K562 (cell line): ENCODE results near the gene WDR54. TPM values are rescaled to one million over a fixed set of nuclear protein-coding genes. Genes with fewer than 3 reads are reported as not detected.
A peak's percentile ranks its signal among the peaks of the same experiment; 100 is the strongest.

Source experiments
- ESRRB ChIP-seq: fragments of 250-450 bp; sonication (Bioruptor Pico); IDR thresholded peaks from 2 replicates; pipeline ENCODE4 v1.5.0; 2020; ENCODE audit warnings: mild to moderate bottlenecking, moderate library complexity, borderline replicate concordance
- HDAC1 ChIP-seq, 2 experiments: fragments of 450-650 bp; IDR thresholded peaks; 2 replicates each; pipeline ENCODE4 v1.6.1; 2016 to 2017; ENCODE audit warnings: inconsistent platforms in 1 of 2, mild to moderate bottlenecking in 1 of 2, moderate library complexity in 1 of 2
- MTF1 ChIP-seq: fragments of 250-450 bp; sonication (Bioruptor Pico); IDR thresholded peaks from 2 replicates; pipeline ENCODE4 v1.9.0; 2021; ENCODE audit warnings: moderate library complexity, mild to moderate bottlenecking, inconsistent platforms, borderline replicate concordance
- RAD51 ChIP-seq: fragments of 450-650 bp; IDR thresholded peaks from 2 replicates; pipeline ENCODE4 v1.7.1; 2016; ENCODE audit warnings: low read depth, mild to moderate bottlenecking, borderline replicate concordance
- STAT5A ChIP-seq: IDR thresholded peaks from 2 replicates; pipeline ENCODE4 v1.6.1; 2012; ENCODE audit warnings: low read length, inconsistent platforms, borderline replicate concordance
- TCF7 ChIP-seq: sonication (generic); IDR thresholded peaks from 2 replicates; pipeline ENCODE4 v1.6.1; 2016; ENCODE audit warnings: antibody characterized with exemption, borderline replicate concordance
- WHSC1 ChIP-seq: IDR thresholded peaks from one replicate; pipeline ENCODE4 v1.6.1; 2012; ENCODE audit warnings: low read length, control low read depth, inconsistent platforms
- polyA plus RNA-seq, 8 experiments: library from polyadenylated mRNA; depleted of rRNA in 4 of 8; stranded (reverse) in 5 of 8; unstranded in 3 of 8; fragments of >200 nt; fragmentation: Nextera tagmentation in 2 of 8; fragmentation: Illumina TruSeq in 1 of 8; extraction: Ambion mirVana in 2 of 8; extraction: Trizol in 1 of 8; gene quantifications; 2 replicates each; pipeline versions ENCODE4 v1.2.1 to v1.2.3, GENCODE V29; 2011 to 2014; ENCODE audit warnings: inconsistent platforms in 1 of 8, missing spikeins in 1 of 8
- total RNA-seq, 7 experiments: library from RNA; depleted of rRNA in 6 of 7; stranded (reverse); fragments of >200 nt in 6 of 7; fragmentation: Illumina TruSeq in 2 of 7; extraction: Trizol in 2 of 7; gene quantifications; 2 replicates each; pipeline versions ENCODE4 v1.2.1 to v1.2.3, GENCODE V29; 2011 to 2021; ENCODE audit warnings: low replicate concordance in 1 of 7
- TF ChIP-seq, protein P1 (sequence below): fragments of 450-650 bp; IDR thresholded peaks from 2 replicates; pipeline ENCODE4 v1.6.1; 2016; ENCODE audit warnings: mild to moderate bottlenecking, moderate library complexity
- TF ChIP-seq, protein P2 (sequence below), 2 experiments: fragments of 150-350 bp in 1 of 2; IDR thresholded peaks; 2 replicates each; pipeline ENCODE4 v1.6.1; 2012 to 2016; ENCODE audit warnings: low read depth in 2 of 2, low read length in 2 of 2, mild to moderate bottlenecking in 1 of 2, moderate library complexity in 1 of 2
- TF ChIP-seq, protein P3 (sequence below): sonication (generic); formaldehyde crosslinking; IDR thresholded peaks from 2 replicates; pipeline ENCODE4 v1.8.0; 2022; ENCODE audit warnings: missing genetic modification reagents, mild to moderate bottlenecking, moderate library complexity, borderline replicate concordance

WDR54 gene
- total and polyA plus RNA-seq, 9 of the 15 experiments (the other 6 are each of a cell fraction or from before 2014, with no cell fraction given) = 5.2 to 15.2 (median 7.4) TPM

DNA sequence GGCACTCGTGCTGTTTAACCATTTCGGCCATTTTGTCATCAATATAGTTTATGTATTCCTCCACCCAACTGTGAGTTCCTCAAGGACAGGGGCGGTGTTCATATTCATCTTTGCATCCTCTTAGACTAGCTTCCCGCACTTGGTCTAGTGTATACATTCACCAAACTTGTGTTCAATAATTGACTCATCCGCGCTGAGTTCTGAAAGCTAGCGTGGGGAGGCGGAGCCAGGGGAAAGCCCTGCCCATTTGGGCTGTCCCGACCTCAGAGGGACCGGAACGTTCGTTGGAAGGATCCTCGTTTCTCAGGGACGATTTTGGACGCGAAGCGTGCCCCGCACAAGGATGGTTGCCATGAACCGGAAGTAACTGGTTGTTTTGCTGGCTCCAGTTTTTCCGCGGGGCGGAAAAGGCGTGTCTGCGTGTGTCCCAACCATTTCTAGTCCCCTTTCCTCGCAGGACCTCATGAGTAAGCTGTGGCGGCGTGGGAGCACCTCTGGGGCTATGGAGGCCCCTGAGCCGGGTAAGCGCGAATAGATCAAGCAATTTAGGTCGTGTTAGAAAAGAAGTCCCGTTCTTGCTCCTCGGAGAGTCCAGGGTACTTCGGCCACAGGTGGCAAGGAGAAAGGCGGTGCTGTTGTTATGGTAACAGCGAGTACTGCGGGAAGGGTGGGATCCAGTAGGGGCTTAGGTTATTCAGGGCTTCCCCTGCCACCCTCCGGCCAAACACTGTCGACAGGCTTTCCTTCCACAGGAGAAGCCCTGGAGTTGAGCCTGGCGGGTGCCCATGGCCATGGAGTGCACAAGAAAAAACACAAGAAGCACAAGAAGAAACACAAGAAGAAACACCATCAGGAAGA lies 33.4 kb downstream of the WDR54 start, which contains the start of gene INO80B (continued):
- no peak for TF ChIP-seq WHSC1
- TF ChIP-seq MTF1 (CRISPR knock-in tag) = no peak
- TF ChIP-seq, protein P1, sequence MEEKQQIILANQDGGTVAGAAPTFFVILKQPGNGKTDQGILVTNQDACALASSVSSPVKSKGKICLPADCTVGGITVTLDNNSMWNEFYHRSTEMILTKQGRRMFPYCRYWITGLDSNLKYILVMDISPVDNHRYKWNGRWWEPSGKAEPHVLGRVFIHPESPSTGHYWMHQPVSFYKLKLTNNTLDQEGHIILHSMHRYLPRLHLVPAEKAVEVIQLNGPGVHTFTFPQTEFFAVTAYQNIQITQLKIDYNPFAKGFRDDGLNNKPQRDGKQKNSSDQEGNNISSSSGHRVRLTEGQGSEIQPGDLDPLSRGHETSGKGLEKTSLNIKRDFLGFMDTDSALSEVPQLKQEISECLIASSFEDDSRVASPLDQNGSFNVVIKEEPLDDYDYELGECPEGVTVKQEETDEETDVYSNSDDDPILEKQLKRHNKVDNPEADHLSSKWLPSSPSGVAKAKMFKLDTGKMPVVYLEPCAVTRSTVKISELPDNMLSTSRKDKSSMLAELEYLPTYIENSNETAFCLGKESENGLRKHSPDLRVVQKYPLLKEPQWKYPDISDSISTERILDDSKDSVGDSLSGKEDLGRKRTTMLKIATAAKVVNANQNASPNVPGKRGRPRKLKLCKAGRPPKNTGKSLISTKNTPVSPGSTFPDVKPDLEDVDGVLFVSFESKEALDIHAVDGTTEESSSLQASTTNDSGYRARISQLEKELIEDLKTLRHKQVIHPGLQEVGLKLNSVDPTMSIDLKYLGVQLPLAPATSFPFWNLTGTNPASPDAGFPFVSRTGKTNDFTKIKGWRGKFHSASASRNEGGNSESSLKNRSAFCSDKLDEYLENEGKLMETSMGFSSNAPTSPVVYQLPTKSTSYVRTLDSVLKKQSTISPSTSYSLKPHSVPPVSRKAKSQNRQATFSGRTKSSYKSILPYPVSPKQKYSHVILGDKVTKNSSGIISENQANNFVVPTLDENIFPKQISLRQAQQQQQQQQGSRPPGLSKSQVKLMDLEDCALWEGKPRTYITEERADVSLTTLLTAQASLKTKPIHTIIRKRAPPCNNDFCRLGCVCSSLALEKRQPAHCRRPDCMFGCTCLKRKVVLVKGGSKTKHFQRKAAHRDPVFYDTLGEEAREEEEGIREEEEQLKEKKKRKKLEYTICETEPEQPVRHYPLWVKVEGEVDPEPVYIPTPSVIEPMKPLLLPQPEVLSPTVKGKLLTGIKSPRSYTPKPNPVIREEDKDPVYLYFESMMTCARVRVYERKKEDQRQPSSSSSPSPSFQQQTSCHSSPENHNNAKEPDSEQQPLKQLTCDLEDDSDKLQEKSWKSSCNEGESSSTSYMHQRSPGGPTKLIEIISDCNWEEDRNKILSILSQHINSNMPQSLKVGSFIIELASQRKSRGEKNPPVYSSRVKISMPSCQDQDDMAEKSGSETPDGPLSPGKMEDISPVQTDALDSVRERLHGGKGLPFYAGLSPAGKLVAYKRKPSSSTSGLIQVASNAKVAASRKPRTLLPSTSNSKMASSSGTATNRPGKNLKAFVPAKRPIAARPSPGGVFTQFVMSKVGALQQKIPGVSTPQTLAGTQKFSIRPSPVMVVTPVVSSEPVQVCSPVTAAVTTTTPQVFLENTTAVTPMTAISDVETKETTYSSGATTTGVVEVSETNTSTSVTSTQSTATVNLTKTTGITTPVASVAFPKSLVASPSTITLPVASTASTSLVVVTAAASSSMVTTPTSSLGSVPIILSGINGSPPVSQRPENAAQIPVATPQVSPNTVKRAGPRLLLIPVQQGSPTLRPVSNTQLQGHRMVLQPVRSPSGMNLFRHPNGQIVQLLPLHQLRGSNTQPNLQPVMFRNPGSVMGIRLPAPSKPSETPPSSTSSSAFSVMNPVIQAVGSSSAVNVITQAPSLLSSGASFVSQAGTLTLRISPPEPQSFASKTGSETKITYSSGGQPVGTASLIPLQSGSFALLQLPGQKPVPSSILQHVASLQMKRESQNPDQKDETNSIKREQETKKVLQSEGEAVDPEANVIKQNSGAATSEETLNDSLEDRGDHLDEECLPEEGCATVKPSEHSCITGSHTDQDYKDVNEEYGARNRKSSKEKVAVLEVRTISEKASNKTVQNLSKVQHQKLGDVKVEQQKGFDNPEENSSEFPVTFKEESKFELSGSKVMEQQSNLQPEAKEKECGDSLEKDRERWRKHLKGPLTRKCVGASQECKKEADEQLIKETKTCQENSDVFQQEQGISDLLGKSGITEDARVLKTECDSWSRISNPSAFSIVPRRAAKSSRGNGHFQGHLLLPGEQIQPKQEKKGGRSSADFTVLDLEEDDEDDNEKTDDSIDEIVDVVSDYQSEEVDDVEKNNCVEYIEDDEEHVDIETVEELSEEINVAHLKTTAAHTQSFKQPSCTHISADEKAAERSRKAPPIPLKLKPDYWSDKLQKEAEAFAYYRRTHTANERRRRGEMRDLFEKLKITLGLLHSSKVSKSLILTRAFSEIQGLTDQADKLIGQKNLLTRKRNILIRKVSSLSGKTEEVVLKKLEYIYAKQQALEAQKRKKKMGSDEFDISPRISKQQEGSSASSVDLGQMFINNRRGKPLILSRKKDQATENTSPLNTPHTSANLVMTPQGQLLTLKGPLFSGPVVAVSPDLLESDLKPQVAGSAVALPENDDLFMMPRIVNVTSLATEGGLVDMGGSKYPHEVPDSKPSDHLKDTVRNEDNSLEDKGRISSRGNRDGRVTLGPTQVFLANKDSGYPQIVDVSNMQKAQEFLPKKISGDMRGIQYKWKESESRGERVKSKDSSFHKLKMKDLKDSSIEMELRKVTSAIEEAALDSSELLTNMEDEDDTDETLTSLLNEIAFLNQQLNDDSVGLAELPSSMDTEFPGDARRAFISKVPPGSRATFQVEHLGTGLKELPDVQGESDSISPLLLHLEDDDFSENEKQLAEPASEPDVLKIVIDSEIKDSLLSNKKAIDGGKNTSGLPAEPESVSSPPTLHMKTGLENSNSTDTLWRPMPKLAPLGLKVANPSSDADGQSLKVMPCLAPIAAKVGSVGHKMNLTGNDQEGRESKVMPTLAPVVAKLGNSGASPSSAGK = no peak; the same call in 1 of the 2 replicates
- TF ChIP-seq, protein P2, sequence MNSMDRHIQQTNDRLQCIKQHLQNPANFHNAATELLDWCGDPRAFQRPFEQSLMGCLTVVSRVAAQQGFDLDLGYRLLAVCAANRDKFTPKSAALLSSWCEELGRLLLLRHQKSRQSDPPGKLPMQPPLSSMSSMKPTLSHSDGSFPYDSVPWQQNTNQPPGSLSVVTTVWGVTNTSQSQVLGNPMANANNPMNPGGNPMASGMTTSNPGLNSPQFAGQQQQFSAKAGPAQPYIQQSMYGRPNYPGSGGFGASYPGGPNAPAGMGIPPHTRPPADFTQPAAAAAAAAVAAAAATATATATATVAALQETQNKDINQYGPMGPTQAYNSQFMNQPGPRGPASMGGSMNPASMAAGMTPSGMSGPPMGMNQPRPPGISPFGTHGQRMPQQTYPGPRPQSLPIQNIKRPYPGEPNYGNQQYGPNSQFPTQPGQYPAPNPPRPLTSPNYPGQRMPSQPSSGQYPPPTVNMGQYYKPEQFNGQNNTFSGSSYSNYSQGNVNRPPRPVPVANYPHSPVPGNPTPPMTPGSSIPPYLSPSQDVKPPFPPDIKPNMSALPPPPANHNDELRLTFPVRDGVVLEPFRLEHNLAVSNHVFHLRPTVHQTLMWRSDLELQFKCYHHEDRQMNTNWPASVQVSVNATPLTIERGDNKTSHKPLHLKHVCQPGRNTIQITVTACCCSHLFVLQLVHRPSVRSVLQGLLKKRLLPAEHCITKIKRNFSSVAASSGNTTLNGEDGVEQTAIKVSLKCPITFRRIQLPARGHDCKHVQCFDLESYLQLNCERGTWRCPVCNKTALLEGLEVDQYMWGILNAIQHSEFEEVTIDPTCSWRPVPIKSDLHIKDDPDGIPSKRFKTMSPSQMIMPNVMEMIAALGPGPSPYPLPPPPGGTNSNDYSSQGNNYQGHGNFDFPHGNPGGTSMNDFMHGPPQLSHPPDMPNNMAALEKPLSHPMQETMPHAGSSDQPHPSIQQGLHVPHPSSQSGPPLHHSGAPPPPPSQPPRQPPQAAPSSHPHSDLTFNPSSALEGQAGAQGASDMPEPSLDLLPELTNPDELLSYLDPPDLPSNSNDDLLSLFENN (IDR thresholded peaks at IDR 0.05; ENCODE audit: low read depth in 2 of 2, low read length in 2 of 2) = peak in 1 of 2 experiments; percentile 51; a peak in 1 of 4 replicates
- no peak for TF ChIP-seq ESRRB (CRISPR knock-in tag)
- TF ChIP-seq, protein P3, sequence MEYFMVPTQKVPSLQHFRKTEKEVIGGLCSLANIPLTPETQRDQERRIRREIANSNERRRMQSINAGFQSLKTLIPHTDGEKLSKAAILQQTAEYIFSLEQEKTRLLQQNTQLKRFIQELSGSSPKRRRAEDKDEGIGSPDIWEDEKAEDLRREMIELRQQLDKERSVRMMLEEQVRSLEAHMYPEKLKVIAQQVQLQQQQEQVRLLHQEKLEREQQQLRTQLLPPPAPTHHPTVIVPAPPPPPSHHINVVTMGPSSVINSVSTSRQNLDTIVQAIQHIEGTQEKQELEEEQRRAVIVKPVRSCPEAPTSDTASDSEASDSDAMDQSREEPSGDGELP (CRISPR knock-in tag) = peak; percentile 88
- TF ChIP-seq TCF7 = peak; percentile 91
- no peak; the same call in 1 of the 2 replicates for TF ChIP-seq STAT5A
- TF ChIP-seq RAD51 = no peak
- TF ChIP-seq HDAC1 (IDR thresholded peaks at IDR 0.05) = peak; percentile 75 to 98; a peak in 3 of 4 replicates
